Measurements from ENCODE around the gene CCDC170. TPM values are rescaled to one million over a fixed set of nuclear protein-coding genes. Genes with fewer than 3 reads are reported as not detected.

The CCDC170 gene
- total and polyA plus RNA-seq, 9 donors, result 3.8 to 19.8 (median 8.9) TPM

DNA sequence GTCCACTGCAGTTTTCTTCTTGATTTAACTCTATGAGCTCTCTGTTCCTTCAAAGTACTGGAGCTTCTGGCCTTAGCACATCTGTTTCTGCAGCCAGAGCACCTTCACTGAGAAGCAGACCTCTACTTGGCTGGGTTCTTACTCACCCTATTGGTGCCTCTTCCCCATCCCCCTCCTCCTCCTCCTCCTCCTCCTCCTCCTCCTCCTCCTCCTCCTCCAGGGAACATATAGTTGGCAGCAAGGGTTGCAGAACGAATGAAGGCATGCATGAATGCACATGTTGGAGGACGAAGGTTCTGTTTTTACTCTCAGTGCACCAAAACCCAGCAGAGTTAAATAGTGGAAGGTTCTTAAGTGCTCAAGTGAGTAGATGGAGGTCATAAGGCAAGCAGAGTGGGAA is 172.7 kb downstream of the CCDC170 start:
- H3K4me1 ChIP-seq (ENCODE audit: insufficient read depth), result no peaks in the 10 kb centered on the region
- no peak for TF ChIP-seq EP300 (IDR thresholded peaks at IDR 0.05)
- TF ChIP-seq POLR2A (IDR thresholded peaks at IDR 0.05), result no peak
- TF ChIP-seq, protein P1, sequence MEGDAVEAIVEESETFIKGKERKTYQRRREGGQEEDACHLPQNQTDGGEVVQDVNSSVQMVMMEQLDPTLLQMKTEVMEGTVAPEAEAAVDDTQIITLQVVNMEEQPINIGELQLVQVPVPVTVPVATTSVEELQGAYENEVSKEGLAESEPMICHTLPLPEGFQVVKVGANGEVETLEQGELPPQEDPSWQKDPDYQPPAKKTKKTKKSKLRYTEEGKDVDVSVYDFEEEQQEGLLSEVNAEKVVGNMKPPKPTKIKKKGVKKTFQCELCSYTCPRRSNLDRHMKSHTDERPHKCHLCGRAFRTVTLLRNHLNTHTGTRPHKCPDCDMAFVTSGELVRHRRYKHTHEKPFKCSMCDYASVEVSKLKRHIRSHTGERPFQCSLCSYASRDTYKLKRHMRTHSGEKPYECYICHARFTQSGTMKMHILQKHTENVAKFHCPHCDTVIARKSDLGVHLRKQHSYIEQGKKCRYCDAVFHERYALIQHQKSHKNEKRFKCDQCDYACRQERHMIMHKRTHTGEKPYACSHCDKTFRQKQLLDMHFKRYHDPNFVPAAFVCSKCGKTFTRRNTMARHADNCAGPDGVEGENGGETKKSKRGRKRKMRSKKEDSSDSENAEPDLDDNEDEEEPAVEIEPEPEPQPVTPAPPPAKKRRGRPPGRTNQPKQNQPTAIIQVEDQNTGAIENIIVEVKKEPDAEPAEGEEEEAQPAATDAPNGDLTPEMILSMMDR (IDR thresholded peaks at IDR 0.05), result no peak
- intact Hi-C loops (cut with DNase I), result no loop called here
- H3K4me3 ChIP-seq, result no peak overlapping the region
- 89% methylated on average over 2 of the region's 2 CpGs for WGBS, 3 donors
- no peak overlapping the region for H3K27ac ChIP-seq
- no peak for DNase-seq
- no peaks in the 10 kb centered on the region for H3K9me3 ChIP-seq
- no peaks in the 10 kb centered on the region for H3K36me3 ChIP-seq
- H3K27me3 ChIP-seq, result no peaks in the 10 kb centered on the region

DNA sequence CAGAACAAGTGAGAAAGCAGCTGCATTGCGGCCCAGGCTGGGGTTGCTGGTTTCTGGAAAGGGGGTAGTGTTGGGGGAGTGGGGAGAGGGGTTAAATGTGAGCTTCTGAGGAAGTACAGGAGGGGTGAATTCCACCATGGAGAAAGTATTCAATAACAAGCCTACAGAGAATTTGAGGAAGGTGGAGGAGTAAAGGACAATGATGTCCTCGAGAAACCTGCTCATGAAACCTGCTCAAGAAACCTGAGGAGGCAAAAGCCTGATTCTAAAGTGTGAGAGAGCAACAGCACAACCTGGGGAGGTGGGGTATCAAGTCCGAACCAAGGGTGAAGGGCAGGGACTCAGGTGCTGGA is 175.4 kb downstream of the CCDC170 start:
- Histone ChIP-seq H3K36me3 (no peaks in the 10 kb centered on the region), H3K27ac (no peak overlapping the region), H3K4me3 (no peak overlapping the region), H3K9me3 (no peaks in the 10 kb centered on the region), H3K4me1 (ENCODE audit: insufficient read depth) (no peaks in the 10 kb centered on the region), H3K27me3 (no peaks in the 10 kb centered on the region)
- 74 to 88% (median 82%) methylated on average over 3 of the region's 3 CpGs for WGBS, 3 donors
- no peak for DNase-seq
- TF ChIP-seq EP300 (IDR thresholded peaks at IDR 0.05) (no peak), POLR2A (IDR thresholded peaks at IDR 0.05) (no peak)
- TF ChIP-seq, protein P1 (IDR thresholded peaks at IDR 0.05), result no peak
- intact Hi-C loops (cut with DNase I), result no loop called here

DNA sequence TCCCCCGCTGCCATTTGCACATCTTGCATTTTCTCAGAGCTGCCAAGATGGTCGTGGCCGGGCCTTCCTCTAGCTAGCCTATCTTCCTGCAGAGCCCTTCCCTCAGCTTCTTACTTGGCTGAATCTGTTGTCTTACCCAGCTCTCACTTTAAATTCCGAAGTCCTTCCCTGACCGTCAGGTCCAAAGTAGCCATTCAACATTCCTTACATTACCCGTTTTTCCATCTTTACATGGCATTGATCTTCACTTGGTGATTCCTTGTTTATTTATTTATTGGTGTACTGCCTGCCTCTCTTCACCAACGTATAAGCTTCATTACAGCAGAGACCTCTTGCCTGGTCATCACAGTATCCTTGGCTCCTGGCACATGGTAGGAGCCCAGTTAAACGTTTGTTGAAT is 176.3 kb downstream of the CCDC170 start:
- Histone ChIP-seq H3K36me3 (no peaks in the 10 kb centered on the region), H3K9me3 (no peaks in the 10 kb centered on the region), H3K27me3 (no peaks in the 10 kb centered on the region), H3K4me3 (no peak overlapping the region), H3K27ac (no peak overlapping the region), H3K4me1 (ENCODE audit: insufficient read depth) (no peaks in the 10 kb centered on the region)
- DNase-seq, result no peak
- TF ChIP-seq POLR2A (IDR thresholded peaks at IDR 0.05) (no peak), EP300 (IDR thresholded peaks at IDR 0.05) (no peak)
- TF ChIP-seq, protein P1 (IDR thresholded peaks at IDR 0.05), result no peak
- intact Hi-C loops (cut with DNase I), result no loop called here
- 90 to 91% (median 90%) methylated on average over 8 of the region's 8 CpGs for WGBS, 3 donors

Small RNA genes within 50 kb of the gene (small RNA-seq; reads per million reads assigned to genes)
- gene RNU6-813P, result not detected

Other genes with a start within 250 kb of the CCDC170 start
- gene ZBTB2, start 102.5 kb upstream of the CCDC170 start, total RNA-seq, result 10 to 100 TPM in 6 of 7 donors, 1 to 10 TPM in 1; 8.8 to 31.2 (median 18.3) TPM
- 10 to 100 TPM; 12.1 to 18.3 TPM for gene ZBTB2, start 102.5 kb upstream of the CCDC170 start, polyA plus RNA-seq
- 10 to 100 TPM; 17.1 to 23.7 (median 20.5) TPM for gene RMND1, start 41.9 kb upstream of the CCDC170 start, total RNA-seq
- 10 to 100 TPM; 19.9 to 20.4 TPM for gene RMND1, start 41.9 kb upstream of the CCDC170 start, polyA plus RNA-seq